GM12891 (cell line): Measurements from ENCODE around the gene KDM1B.

ENCODE experiments used
- PAX5 ChIP-seq: IDR thresholded peaks from 2 replicates; pipeline ENCODE4 v1.6.1; 2011; ENCODE audit warnings: low read length, moderate library complexity, mild to moderate bottlenecking; ENCODE audit not compliant: insufficient read depth, severe bottlenecking
- POLR2A ChIP-seq: IDR thresholded peaks from 2 replicates; pipeline ENCODE4 v1.6.1; 2011; ENCODE audit warnings: low read depth, low read length, control low read depth
- POLR2AphosphoS5 ChIP-seq: IDR thresholded peaks from 2 replicates; pipeline ENCODE4 v1.6.1; 2011; ENCODE audit warnings: low read depth, low read length, control low read depth
- TAF1 ChIP-seq: IDR thresholded peaks from 2 replicates; pipeline ENCODE4 v1.6.1; 2011; ENCODE audit warnings: low read depth, low read length, control low read depth

GRCh38 chr6:18142591-18142861 lies 12.7 kb upstream of the KDM1B start:
- TF ChIP-seq TAF1 (no peak), POLR2AphosphoS5 (no peak), POLR2A (no peak), PAX5 (no peak)
